Neural cell (in vitro differentiated cells): ENCODE measurements around the gene VASN. TPM values are rescaled to one million over a fixed set of nuclear protein-coding genes. Genes with fewer than 3 reads are reported as not detected.

Source experiments
- H2AFZ ChIP-seq: fragments of 200-600, 300-800 bp; sonication (generic), shearing (Covaris generic); 2 replicates; pipeline ENCODE4 v1.6.0; 2014; ENCODE audit warnings: low read depth, mild to moderate bottlenecking, antibody characterized with exemption, low read length, moderate library complexity
- H3F3A ChIP-seq: fragments of 200-600 bp; shearing (Covaris generic); 2 replicates; pipeline ENCODE4 v1.6.1; 2016; ENCODE audit warnings: mild to moderate bottlenecking, moderate library complexity, mixed read lengths, antibody characterized with exemption, low read length; ENCODE audit not compliant: insufficient read depth, poor library complexity, severe bottlenecking
- H3K27ac ChIP-seq: fragments of 200-600, 300-800 bp; sonication (generic), shearing (Covaris generic); 2 replicates; pipeline ENCODE4 v1.5.1; 2014; ENCODE audit warnings: mild to moderate bottlenecking, low read length, moderate library complexity
- H3K27me3 ChIP-seq: fragments of 300-800, 200-600 bp; sonication (generic), shearing (Covaris generic); 2 replicates; pipeline ENCODE4 v1.6.0; 2014; ENCODE audit warnings: mild to moderate bottlenecking, low read depth, low read length, moderate library complexity; ENCODE audit not compliant: insufficient read depth
- H3K36me3 ChIP-seq: fragments of 300-800, 200-600 bp; sonication (generic), shearing (Covaris generic); 2 replicates; pipeline ENCODE4 v1.5.1; 2014; ENCODE audit warnings: mild to moderate bottlenecking, antibody characterized with exemption, low read length, moderate library complexity; ENCODE audit not compliant: insufficient read depth
- H3K4me2 ChIP-seq: fragments of 300-800, 200-600 bp; sonication (generic), shearing (Covaris generic); 2 replicates; pipeline ENCODE4 v1.6.0; 2014; ENCODE audit warnings: mild to moderate bottlenecking, low read length
- H3K4me3 ChIP-seq: fragments of 300-800, 200-600 bp; sonication (generic), shearing (Covaris generic); 2 replicates; pipeline ENCODE4 v1.5.1; 2014; ENCODE audit warnings: mild to moderate bottlenecking, low read length, moderate library complexity
- H3K79me2 ChIP-seq: fragments of 200-600 bp; shearing (Covaris generic); replicated peaks from 2 replicates; pipeline ENCODE4 v1.6.0; 2014; ENCODE audit warnings: mild to moderate bottlenecking, low read length, moderate library complexity; ENCODE audit not compliant: insufficient read depth
- H3K9ac ChIP-seq: fragments of 300-800, 200-600 bp; sonication (generic), shearing (Covaris generic); 2 replicates; pipeline ENCODE4 v1.6.1; 2016; ENCODE audit warnings: mild to moderate bottlenecking, low read length, mixed read lengths
- H3K9me2 ChIP-seq: fragments of 200-600 bp; shearing (Covaris generic); 2 replicates; pipeline ENCODE4 v1.6.1; 2016; ENCODE audit warnings: mild to moderate bottlenecking, low read length, mixed read lengths; ENCODE audit not compliant: insufficient read depth
- H3K9me3 ChIP-seq: fragments of 200-600, 300-800 bp; sonication (generic), shearing (Covaris generic); 2 replicates; pipeline ENCODE4 v1.6.1; 2016; ENCODE audit warnings: mild to moderate bottlenecking, mixed run types, low read length, moderate library complexity, mixed read lengths
- H4K20me1 ChIP-seq: fragments of 200-600 bp; shearing (Covaris generic); 2 replicates; pipeline ENCODE4 v1.6.1; 2016; ENCODE audit warnings: mild to moderate bottlenecking, mixed run types; ENCODE audit not compliant: insufficient read depth
- CTCF ChIP-seq: fragments of 450-650 bp; IDR thresholded peaks from 2 replicates; pipeline ENCODE4 v1.5.1; 2014; ENCODE audit warnings: antibody characterized with exemption, mild to moderate bottlenecking, moderate library complexity; ENCODE audit not compliant: poor library complexity, severe bottlenecking
- EP300 ChIP-seq: fragments of 450-650 bp; conservative IDR thresholded peaks from 2 replicates; pipeline ENCODE4 v1.6.1; 2014; ENCODE audit warnings: antibody characterized with exemption, mild to moderate bottlenecking, moderate library complexity; ENCODE audit not compliant: poor library complexity, severe bottlenecking
- EZH2 ChIP-seq: fragments of 200-600, 300-800 bp; shearing (Covaris generic), sonication (generic); IDR thresholded peaks from 2 replicates; pipeline ENCODE4 v1.6.1; 2014; ENCODE audit warnings: antibody characterized with exemption, low read length, borderline replicate concordance, mild to moderate bottlenecking; ENCODE audit not compliant: insufficient read depth, poor library complexity, severe bottlenecking
- MXI1 ChIP-seq: fragments of 450-650 bp; conservative IDR thresholded peaks from 2 replicates; pipeline ENCODE4 v1.6.1; 2014; ENCODE audit warnings: antibody characterized with exemption, mild to moderate bottlenecking; ENCODE audit not compliant: poor library complexity, severe bottlenecking
- POLR2AphosphoS5 ChIP-seq: IDR thresholded peaks from 2 replicates; pipeline ENCODE4 v1.6.1; 2012
- RAD21 ChIP-seq: fragments of 450-650 bp; conservative IDR thresholded peaks from 2 replicates; pipeline ENCODE4 v1.6.1; 2014; ENCODE audit warnings: antibody characterized with exemption, mild to moderate bottlenecking, moderate library complexity
- SMC3 ChIP-seq: fragments of 450-650 bp; conservative IDR thresholded peaks from 2 replicates; pipeline ENCODE4 v1.6.1; 2014; ENCODE audit warnings: antibody characterized with exemption, mild to moderate bottlenecking, moderate library complexity; ENCODE audit not compliant: poor library complexity
- TAF1 ChIP-seq: IDR thresholded peaks from 2 replicates; pipeline ENCODE4 v1.6.1; 2012; ENCODE audit warnings: low read depth
- polyA plus RNA-seq: library from polyadenylated mRNA; depleted of rRNA; stranded (reverse); fragments of >200 nt; gene quantifications from 2 replicates; pipeline ENCODE4 v1.2.3, GENCODE V29; 2014
- TF ChIP-seq, protein P1 (sequence below): IDR thresholded peaks from 2 replicates; pipeline ENCODE4 v1.6.1; 2012; ENCODE audit warnings: borderline replicate concordance

Gene VASN
- polyA plus RNA-seq, 1 donor from 2014 or later = 0.57 TPM

DNA sequence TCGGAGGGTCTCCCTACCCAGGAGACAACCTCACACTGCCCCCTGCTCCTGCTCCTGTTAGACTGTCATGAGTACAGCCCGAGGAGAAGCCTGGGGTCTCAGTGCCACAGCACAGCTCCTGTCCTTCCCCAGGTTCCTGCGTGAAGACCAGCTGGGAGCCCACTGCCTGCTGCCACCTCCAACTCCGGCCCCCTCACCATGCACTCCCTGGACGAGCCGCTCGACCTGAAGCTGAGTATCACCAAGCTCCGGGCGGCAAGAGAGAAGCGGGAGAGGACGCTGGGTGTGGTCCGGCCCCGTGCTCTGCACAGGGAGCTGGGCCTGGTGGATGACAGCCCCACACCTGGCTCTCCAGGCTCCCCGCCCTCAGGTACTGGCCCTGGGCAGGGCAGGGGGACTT, 39.6 kb upstream of the VASN start:
- Histone ChIP-seq H3K4me2 (no peak overlapping the region), H3K9me2 (no peaks in the 10 kb centered on the region), H3K4me3 (no peak overlapping the region), H3F3A (no peaks in the 10 kb centered on the region), H4K20me1 (no peaks in the 10 kb centered on the region), H3K27me3 (no peaks in the 10 kb centered on the region), H3K9ac (no peak overlapping the region), H3K9me3 (no peaks in the 10 kb centered on the region), H3K36me3 (no peaks in the 10 kb centered on the region), H3K27ac (no peak overlapping the region), H2AFZ (no peak overlapping the region), H3K79me2 (peaks cover 30% of the 10 kb centered on the region)
- TF ChIP-seq, protein P1, sequence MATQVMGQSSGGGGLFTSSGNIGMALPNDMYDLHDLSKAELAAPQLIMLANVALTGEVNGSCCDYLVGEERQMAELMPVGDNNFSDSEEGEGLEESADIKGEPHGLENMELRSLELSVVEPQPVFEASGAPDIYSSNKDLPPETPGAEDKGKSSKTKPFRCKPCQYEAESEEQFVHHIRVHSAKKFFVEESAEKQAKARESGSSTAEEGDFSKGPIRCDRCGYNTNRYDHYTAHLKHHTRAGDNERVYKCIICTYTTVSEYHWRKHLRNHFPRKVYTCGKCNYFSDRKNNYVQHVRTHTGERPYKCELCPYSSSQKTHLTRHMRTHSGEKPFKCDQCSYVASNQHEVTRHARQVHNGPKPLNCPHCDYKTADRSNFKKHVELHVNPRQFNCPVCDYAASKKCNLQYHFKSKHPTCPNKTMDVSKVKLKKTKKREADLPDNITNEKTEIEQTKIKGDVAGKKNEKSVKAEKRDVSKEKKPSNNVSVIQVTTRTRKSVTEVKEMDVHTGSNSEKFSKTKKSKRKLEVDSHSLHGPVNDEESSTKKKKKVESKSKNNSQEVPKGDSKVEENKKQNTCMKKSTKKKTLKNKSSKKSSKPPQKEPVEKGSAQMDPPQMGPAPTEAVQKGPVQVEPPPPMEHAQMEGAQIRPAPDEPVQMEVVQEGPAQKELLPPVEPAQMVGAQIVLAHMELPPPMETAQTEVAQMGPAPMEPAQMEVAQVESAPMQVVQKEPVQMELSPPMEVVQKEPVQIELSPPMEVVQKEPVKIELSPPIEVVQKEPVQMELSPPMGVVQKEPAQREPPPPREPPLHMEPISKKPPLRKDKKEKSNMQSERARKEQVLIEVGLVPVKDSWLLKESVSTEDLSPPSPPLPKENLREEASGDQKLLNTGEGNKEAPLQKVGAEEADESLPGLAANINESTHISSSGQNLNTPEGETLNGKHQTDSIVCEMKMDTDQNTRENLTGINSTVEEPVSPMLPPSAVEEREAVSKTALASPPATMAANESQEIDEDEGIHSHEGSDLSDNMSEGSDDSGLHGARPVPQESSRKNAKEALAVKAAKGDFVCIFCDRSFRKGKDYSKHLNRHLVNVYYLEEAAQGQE = no peak
- TF ChIP-seq SMC3 (no peak), CTCF (no peak), RAD21 (no peak), EP300 (no peak), EZH2 (no peak), MXI1 (no peak), POLR2AphosphoS5 (no peak), TAF1 (no peak)

DNA sequence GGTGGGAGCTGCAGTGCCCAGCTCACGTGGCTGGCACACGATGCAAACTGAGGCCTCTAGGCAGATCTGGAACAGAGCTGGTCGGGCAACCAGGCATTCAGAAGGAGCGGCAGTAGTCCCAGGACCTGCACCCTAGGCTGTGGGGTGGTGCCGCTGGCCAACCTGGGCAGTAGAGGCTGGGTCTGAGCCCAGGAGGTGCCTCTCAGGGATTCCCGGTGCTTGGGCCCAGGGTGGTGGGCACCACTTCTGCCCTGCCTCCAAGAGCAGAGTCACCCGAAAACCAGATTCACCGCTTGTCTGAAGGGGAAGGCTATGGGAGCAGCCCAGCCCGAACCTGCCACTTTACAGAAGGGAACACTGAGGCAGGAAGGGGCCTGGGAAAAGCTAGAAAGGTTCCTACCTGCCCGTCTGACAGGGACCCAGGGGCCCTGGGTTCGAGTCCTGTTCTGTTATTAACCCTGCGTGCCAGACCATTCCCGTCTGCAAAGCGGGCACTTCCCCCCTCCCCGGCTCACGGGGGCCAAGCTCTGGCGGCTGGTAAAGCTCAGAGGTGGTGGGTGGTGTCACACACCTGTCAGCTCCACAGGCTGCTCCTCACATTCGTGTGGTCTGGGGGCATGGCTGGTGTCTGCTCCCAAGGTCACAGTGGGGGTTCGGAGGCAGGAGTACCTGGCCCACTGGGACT, 38.9 kb upstream of the VASN start:
- TF ChIP-seq EZH2 (no peak), EP300 (no peak), MXI1 (no peak), TAF1 (no peak), RAD21 (no peak), POLR2AphosphoS5 (no peak), CTCF (no peak), SMC3 (no peak)
- TF ChIP-seq, protein P1 = no peak
- Histone ChIP-seq H3K9me3 (no peaks in the 10 kb centered on the region), H4K20me1 (no peaks in the 10 kb centered on the region), H3K27ac (no peak overlapping the region), H3K79me2 (peaks cover 27% of the 10 kb centered on the region), H3K27me3 (no peaks in the 10 kb centered on the region), H2AFZ (no peak overlapping the region), H3K4me3 (no peak overlapping the region), H3F3A (no peaks in the 10 kb centered on the region), H3K4me2 (no peak overlapping the region), H3K9ac (no peak overlapping the region), H3K9me2 (no peaks in the 10 kb centered on the region), H3K36me3 (no peaks in the 10 kb centered on the region)
